ENCODE results near the gene GMPPA. TPM values are rescaled to one million over a fixed set of nuclear protein-coding genes. Genes with fewer than 3 reads are reported as not detected.

Gene GMPPA
- total and polyA plus RNA-seq, 9 of the 15 experiments (the other 6 are each of a cell fraction or from before 2014, with no cell fraction given): 7.0 to 101 (median 66.7) TPM

GRCh38 chr2:219469186-219469724 is 29.4 kb upstream of the GMPPA start (continued):
- no peak for TF ChIP-seq CLOCK (CRISPR knock-in tag; IDR thresholded peaks at IDR 0.05; ENCODE audit: borderline replicate concordance)
- no peak for TF ChIP-seq CHCHD3 (CRISPR knock-in tag; IDR thresholded peaks at IDR 0.05)
- TF ChIP-seq MLX (CRISPR knock-in tag; conservative IDR thresholded peaks at IDR 0.05): no peak
- TF ChIP-seq, protein P1, sequence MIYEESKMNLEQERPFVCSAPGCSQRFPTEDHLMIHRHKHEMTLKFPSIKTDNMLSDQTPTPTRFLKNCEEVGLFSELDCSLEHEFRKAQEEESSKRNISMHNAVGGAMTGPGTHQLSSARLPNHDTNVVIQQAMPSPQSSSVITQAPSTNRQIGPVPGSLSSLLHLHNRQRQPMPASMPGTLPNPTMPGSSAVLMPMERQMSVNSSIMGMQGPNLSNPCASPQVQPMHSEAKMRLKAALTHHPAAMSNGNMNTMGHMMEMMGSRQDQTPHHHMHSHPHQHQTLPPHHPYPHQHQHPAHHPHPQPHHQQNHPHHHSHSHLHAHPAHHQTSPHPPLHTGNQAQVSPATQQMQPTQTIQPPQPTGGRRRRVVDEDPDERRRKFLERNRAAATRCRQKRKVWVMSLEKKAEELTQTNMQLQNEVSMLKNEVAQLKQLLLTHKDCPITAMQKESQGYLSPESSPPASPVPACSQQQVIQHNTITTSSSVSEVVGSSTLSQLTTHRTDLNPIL (CRISPR knock-in tag; IDR thresholded peaks at IDR 0.05): no peak
- TF ChIP-seq HNRNPK (IDR thresholded peaks at IDR 0.05; ENCODE audit: low read depth, low read length, poor library complexity, severe bottlenecking): no peak
- no peak for TF ChIP-seq DEAF1 (CRISPR knock-in tag; IDR thresholded peaks at IDR 0.05)
- peak; percentile 56 for TF ChIP-seq C11orf30 (IDR thresholded peaks at IDR 0.05; ENCODE audit: low read depth)
- peak; percentile 15; the same call in 1 of the 2 replicates for TF ChIP-seq MAFF (IDR thresholded peaks at IDR 0.05; ENCODE audit: low read length)
- TF ChIP-seq, protein P2, sequence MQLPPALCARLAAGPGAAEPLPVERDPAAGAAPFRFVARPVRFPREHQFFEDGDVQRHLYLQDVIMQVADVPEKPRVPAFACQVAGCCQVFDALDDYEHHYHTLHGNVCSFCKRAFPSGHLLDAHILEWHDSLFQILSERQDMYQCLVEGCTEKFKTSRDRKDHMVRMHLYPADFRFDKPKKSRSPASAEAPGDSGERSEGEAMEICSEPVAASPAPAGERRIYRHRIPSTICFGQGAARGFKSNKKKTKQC (CRISPR knock-in tag; IDR thresholded peaks at IDR 0.05): no peak
- TF ChIP-seq, protein P3, sequence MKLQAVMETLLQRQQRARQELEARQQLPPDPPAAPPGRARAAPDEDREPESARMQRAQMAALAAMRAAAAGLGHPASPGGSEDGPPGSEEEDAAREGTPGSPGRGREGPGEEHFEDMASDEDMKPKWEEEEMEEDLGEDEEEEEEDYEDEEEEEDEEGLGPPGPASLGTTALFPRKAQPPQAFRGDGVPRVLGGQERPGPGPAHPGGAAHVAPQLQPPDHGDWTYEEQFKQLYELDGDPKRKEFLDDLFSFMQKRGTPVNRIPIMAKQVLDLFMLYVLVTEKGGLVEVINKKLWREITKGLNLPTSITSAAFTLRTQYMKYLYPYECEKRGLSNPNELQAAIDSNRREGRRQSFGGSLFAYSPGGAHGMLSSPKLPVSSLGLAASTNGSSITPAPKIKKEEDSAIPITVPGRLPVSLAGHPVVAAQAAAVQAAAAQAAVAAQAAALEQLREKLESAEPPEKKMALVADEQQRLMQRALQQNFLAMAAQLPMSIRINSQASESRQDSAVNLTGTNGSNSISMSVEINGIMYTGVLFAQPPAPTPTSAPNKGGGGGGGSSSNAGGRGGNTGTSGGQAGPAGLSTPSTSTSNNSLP (IDR thresholded peaks at IDR 0.05; ENCODE audit: borderline replicate concordance, low read depth, low read length): no peak
- no peak for TF ChIP-seq ETV5 (CRISPR knock-in tag; IDR thresholded peaks at IDR 0.05; ENCODE audit: low read depth)
- TF ChIP-seq ZNF316 (IDR thresholded peaks at IDR 0.05): peak; percentile 52
- peak; percentile 71 for TF ChIP-seq ATF3 (IDR thresholded peaks at IDR 0.05)
- no peak for TF ChIP-seq ATF3 (CRISPR knock-in tag; conservative IDR thresholded peaks at IDR 0.05)
- TF ChIP-seq, protein P4, sequence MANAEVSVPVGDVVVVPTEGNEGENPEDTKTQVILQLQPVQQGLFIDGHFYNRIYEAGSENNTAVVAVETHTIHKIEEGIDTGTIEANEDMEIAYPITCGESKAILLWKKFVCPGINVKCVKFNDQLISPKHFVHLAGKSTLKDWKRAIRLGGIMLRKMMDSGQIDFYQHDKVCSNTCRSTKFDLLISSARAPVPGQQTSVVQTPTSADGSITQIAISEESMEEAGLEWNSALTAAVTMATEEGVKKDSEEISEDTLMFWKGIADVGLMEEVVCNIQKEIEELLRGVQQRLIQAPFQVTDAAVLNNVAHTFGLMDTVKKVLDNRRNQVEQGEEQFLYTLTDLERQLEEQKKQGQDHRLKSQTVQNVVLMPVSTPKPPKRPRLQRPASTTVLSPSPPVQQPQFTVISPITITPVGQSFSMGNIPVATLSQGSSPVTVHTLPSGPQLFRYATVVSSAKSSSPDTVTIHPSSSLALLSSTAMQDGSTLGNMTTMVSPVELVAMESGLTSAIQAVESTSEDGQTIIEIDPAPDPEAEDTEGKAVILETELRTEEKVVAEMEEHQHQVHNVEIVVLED (CRISPR knock-in tag; IDR thresholded peaks at IDR 0.05): no peak
- no peak for TF ChIP-seq NFYB (IDR thresholded peaks at IDR 0.05; ENCODE audit: extremely low read depth, insufficient read length)

Data from K562 (cell line).